Mesenteric fat pad (tissue), 1 donor: ENCODE measurements around the gene C1QTNF12. TPM values are rescaled to one million over a fixed set of nuclear protein-coding genes. Genes with fewer than 3 reads are reported as not detected.

ENCODE experiments used
- DNase-seq: peaks from one replicate; pipeline ENCODE4 v3.0.0-alpha.2; 2020; ENCODE audit warnings: low spot score
- total RNA-seq: library from RNA; stranded (reverse); fragmentation: NEBNext Ultra II Directional; extraction: Animal tissue kit (Norgen Biotek cat#: 25700); gene quantifications from one replicate; pipeline ENCODE4 v1.2.1, GENCODE V29; 2021
- donor health status: DM: yes; HTN: yes; CAD: no.

Gene C1QTNF12
- total RNA-seq, 1 donor from 2014 or later, result 2.9 TPM

DNA sequence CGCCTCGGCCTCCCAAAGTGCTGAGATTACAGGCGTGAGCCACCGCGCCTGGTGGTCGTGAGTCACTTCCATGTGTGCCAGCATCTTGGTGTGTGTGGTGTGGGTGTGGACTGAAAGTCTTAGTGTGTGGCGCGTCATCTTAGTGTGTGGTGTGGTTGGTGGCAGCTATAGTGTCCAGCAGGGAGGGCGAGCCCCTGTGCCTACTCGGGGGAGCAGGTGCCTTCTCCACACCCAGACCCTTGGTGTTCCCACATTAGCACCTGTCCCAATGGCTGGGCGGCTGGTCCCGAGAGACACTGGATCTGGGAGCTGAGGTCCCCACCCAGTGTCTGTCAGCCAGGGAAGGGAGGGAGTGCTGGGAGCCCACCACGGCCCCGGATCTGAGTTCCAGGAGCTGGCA is 36.5 kb upstream of the C1QTNF12 start:
- DNase-seq, result no peak

DNA sequence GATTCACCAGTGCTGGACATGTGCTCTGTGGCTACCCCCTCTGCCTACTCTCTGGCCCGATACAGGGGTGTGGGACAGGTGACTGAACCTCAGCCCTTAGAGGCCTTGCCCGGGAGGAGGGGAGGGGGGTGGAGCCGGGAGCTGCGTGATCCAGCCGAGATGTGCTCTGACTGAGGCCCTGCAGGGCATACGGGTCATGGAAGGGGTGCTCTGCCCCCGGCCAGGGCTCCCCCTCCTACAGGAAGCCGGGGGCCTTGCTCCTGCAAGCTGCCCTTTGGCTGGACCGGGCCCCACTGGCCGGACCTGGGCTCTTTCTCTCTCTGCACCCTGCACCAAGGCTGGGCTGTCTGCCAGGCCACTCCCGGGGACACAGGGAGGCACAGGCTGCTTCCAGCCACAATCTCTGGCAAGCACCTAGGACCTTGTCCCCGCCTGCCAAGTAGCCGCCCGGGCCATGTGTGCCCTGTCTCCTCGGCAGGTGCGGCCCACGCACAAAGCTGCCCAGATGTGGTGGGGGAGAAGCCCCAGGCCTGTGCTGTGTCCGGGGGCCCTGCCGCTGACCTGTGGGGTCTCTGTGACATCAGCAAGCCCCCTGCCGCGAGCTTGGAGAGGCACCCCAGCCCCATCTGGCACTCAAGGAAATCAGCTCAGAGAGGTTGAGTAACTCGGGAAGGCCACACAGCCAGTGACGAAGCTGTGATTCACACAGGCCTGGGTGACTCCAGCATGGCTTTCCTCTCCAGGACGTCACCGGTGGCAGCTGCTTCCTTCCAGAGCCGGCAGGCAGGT is 35.2 kb upstream of the C1QTNF12 start:
- no peak for DNase-seq

DNA sequence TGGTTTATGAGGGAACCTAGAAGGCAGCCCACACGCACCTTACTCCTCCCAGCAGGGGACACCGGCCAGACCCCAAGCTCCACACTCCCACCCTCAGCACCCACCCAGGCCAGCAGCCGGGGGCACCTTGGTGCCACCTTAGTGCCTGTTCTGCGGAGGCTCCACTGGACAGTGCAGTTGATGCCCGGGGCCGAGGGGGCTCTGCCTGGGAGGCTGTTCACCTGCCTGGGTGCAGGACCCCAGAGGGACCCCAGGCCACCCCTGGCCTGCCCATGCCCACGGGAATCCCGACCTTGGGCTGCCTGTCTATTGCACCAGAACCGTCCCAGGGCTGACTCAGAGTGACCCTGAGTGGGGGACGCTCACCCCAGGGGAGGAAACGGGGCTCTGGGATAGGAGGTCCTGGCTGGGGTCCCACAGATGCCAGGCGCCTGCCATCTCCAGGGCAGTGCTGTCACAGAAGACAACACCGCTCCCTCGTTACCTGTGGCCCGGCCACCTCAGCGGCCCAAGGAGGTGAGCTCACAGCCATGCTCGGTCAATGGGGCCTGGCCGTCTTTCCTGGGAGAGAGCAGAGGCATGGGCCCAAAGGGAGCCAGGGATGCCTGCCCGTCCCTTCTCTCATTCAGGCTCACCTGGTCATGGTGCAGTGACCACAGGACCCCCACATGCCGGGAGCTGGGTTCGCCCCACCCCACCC is 34.4 kb upstream of the C1QTNF12 start:
- no peak for DNase-seq

- DNase-seq, result no peak
Measured at GRCh38 chr1:1279028-1279427, 32.5 kb upstream of the C1QTNF12 start.

GRCh38 chr1:1278620-1279019 is 32.1 kb upstream of the C1QTNF12 start:
- no peak for DNase-seq

DNA sequence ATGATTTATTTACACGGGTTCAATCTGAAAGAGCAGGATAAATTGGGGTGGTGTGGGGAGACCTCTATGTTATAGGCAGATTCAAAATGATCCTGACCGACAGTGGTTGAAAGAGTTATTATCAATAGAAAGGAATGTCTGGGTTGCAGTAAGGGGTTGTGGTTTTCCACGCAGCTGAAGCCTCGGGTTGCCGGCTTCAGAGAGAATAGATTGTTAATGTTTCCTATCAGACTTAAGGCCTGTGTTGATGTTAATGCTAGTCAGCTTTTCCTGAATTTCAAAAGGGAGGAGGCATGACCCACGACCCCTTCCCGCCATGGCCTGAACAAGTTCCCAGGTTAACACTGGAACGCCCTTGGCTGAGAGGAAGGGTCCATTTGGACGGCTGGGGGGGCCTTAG is 29.3 kb upstream of the C1QTNF12 start:
- DNase-seq, result no peak

GRCh38 chr1:1274931-1275431 is 28.5 kb upstream of the C1QTNF12 start:
- DNase-seq, result no peak

GRCh38 chr1:1274299-1274930 is 27.9 kb upstream of the C1QTNF12 start:
- no peak for DNase-seq

DNA sequence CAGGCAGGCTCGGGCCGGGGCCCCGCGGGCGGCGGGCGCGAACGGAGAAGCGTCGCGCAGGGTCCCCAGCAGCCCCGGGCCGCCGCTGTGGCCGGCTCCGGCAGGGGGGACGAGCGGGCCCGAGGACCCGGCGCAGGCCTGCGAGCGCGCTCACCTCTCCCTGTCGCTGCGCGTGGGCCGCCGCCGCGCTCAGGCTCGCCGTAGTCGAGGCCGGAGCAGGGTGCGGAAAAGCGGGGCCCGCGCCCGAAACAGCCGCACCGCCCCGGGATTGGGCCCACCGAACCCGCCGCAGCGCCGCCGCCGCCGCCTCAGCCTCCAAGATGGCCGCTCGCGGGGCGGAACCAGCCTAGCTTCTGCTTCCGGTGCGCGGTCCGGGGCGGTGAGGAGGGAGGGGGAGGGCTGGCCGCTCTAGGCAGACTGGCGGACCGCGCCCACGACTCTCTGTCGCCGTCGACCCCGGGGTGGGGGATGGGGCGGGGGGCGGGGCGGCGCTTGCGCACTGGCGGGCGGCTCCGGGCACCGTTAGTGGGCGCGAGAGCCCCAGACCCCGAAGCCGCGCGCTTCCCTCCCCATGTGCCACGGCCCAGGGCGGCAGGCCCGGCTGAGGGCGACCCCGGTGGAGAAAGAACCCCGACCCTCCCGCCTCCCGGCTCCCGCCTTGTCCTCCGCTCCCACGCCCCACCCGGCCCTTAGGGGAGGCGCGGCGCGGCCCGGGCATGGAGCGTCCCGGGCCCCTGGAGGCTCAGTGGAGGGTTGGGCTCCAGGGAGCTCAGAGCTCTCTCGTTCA is 27.2 kb upstream of the C1QTNF12 start, which contains the start of gene UBE2J2:
TSS of gene UBE2J2 (minus strand) at position 343 of the 787 bp plus-strand sequence. CDS start 5,862 bp downstream, outside the sequence.
- DNase-seq, result peak; percentile 98

- DNase-seq, result no peak
Measured at GRCh38 chr1:1273209-1273511, 26.6 kb upstream of the C1QTNF12 start.

- DNase-seq, result no peak
Measured at GRCh38 chr1:1272341-1273208, 26.1 kb upstream of the C1QTNF12 start.

GRCh38 chr1:1270813-1271212 is 24.3 kb upstream of the C1QTNF12 start:
- DNase-seq, result no peak

- no peak for DNase-seq
Measured at GRCh38 chr1:1268284-1268682, 21.8 kb upstream of the C1QTNF12 start.

GRCh38 chr1:1267488-1268283 is 21.2 kb upstream of the C1QTNF12 start:
- DNase-seq, result no peak

- DNase-seq, result no peak
Measured at GRCh38 chr1:1264868-1265272, 18.3 kb upstream of the C1QTNF12 start.

DNA sequence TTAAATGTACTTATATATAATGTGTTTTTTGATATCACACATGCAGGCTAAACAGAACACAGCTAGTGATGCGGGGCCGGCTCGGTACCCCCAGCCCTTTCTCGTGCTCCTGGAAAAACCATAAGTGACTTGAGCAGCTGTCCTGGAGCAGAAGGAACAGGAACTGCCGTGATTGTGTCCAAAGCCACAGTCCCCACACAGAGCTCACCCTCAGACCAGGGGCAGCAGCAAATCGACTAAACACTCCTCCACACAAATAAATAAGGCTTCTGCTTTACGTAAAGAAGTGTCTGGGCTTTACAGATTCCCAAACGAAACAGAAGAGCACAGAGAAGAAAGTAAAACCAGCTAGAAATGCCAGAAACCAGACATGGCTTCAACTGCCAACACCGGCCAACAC is 17.5 kb upstream of the C1QTNF12 start:
- DNase-seq, result no peak

- no peak for DNase-seq
Measured at GRCh38 chr1:1262758-1263157, 16.2 kb upstream of the C1QTNF12 start.

DNA sequence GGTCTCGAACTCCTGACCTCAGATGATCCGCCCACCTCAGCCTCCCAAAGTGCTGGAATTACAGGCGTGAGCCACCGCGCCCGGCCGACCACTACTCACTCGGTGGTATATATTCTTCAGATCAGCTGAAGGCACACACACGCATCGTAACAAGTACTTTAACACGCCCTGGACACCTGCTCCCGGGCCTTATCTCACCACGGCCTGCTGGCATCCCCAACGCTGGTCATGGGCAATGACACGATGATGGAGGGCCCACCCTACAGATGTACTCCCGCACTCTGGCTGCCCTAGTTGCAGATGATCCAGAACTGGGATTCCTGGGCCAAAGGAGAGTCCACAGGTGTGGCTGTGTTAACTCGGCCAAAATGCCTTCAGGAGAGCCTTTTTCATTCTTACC is 15.5 kb upstream of the C1QTNF12 start:
- no peak for DNase-seq

DNA sequence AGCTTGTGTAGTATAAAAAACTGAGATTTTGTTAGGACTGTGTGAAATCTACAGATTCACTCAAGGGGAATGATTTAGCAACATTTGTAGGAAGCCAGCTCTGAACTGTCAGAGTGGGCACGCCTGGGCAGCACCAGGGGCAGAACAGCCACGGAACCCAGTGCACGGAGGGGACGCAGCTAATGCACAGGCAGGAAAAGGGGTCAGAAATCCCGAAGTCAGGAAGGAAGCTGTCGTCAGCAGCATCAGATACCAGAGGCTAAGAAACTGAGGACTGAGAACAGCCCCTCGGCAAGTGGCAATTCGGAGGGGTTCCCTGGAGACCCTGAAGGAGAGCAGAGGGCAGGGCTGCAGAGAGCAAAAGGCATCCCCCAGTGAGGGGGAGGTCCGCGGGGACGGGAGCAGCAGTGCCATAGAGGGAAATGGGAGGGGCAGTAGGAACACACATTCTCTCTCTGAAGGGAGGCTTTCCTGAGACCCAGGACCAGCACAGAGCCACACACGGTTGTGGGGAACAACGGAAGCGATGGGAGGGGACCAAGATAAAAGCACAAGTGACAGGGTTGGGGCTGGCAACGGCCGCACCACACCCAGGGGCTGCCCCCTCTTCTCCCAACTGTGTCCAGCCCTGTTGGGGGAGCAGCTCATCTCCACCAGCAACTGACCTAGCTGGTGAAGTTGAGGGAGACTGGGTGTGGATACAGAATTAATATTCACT is 14.5 kb upstream of the C1QTNF12 start:
- DNase-seq, result no peak
